ENCODE results near the gene C9orf72. TPM values are rescaled to one million over a fixed set of nuclear protein-coding genes. Genes with fewer than 3 reads are reported as not detected.

Gene C9orf72
- total RNA-seq, 1 experiment from 2014 or later = 5.9 TPM

DNA sequence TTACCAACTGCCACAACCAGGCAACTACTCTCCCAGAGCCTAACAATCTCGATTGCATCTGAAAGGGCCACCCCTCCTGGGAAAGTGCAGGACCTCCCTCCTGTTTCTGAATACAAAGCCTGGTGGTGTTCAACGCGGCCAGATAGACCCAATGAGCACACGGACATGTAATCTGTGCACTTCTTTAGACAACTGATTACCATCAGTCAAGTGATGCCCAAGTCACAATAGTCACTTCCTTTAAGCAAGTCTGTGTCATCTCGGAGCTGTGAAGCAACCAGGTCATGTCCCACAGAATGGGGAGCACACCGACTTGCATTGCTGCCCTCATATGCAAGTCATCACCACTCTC, 739 bp downstream of the C9orf72 start:
- H3K4me3 ChIP-seq (ENCODE audit: low read depth, low read length, poor library complexity, severe bottlenecking) = peak overlapping the region; percentile 67

DNA sequence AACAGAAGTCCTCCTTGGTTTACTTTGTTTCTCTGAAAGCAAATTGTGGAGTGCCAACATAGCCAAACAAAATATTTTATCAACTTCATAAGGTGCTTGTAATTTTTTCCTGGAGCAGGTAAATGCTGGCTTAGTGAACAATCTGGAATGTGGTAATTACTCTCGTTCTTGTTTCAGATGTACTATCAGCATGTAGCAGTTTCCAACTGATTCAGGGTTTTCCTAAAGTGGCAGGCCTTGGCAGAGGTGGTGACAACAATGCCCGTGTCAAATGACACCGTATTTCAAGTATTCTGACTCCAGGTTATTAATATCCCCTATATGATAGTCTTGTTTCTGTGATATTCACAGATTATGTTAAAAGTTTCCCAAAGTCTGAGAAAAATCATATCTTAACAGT, 1.2 kb downstream of the C9orf72 start:
- no TSS peak for BruUV-seq (replicated peaks)
- H3K27ac ChIP-seq (ENCODE audit: low read depth, low read length, poor library complexity, severe bottlenecking) = no peak overlapping the region
- H3K9me3 ChIP-seq (ENCODE audit: low read depth, low read length, poor library complexity, severe bottlenecking) = no peaks in the 10 kb centered on the region
- H3K4me1 ChIP-seq (ENCODE audit: insufficient read depth, low read length, poor library complexity, severe bottlenecking) = no peaks in the 10 kb centered on the region
- intact Hi-C loops (cut with micrococcal nuclease; ENCODE audit: unreplicated experiment) = no loop called here
- peak overlapping the region; percentile 67 for H3K4me3 ChIP-seq (ENCODE audit: low read depth, low read length, poor library complexity, severe bottlenecking)
- TF ChIP-seq, protein P1, sequence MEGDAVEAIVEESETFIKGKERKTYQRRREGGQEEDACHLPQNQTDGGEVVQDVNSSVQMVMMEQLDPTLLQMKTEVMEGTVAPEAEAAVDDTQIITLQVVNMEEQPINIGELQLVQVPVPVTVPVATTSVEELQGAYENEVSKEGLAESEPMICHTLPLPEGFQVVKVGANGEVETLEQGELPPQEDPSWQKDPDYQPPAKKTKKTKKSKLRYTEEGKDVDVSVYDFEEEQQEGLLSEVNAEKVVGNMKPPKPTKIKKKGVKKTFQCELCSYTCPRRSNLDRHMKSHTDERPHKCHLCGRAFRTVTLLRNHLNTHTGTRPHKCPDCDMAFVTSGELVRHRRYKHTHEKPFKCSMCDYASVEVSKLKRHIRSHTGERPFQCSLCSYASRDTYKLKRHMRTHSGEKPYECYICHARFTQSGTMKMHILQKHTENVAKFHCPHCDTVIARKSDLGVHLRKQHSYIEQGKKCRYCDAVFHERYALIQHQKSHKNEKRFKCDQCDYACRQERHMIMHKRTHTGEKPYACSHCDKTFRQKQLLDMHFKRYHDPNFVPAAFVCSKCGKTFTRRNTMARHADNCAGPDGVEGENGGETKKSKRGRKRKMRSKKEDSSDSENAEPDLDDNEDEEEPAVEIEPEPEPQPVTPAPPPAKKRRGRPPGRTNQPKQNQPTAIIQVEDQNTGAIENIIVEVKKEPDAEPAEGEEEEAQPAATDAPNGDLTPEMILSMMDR (conservative IDR thresholded peaks at IDR 0.05; ENCODE audit: low read depth, low read length) = no peak
- TF ChIP-seq EZH2 (IDR thresholded peaks at IDR 0.05; ENCODE audit: borderline replicate concordance, low read depth, low read length, poor library complexity, severe bottlenecking) = no peak
- POLR2A ChIA-PET (ENCODE audit: low non-redundant PET) = no interaction called here
- DNase-seq (ENCODE audit: low spot score) = no peak
- H3K27me3 ChIP-seq (replicated peaks; ENCODE audit: insufficient read depth, low read depth, low read length, poor library complexity) = no peaks in the 10 kb centered on the region
- H3K36me3 ChIP-seq (ENCODE audit: insufficient read depth, low read length, poor library complexity, severe bottlenecking) = no peaks in the 10 kb centered on the region
- CTCF ChIA-PET = no interaction called here

More for the DNA sequence above, 739 bp downstream of the C9orf72 start:
- Histone ChIP-seq H3K9me3 (ENCODE audit: low read depth, low read length, poor library complexity, severe bottlenecking) (no peaks in the 10 kb centered on the region), H3K4me1 (ENCODE audit: insufficient read depth, low read length, poor library complexity, severe bottlenecking) (no peaks in the 10 kb centered on the region), H3K27ac (ENCODE audit: low read depth, low read length, poor library complexity, severe bottlenecking) (peak overlapping the region; percentile 84), H3K27me3 (replicated peaks; ENCODE audit: insufficient read depth, low read depth, low read length, poor library complexity) (no peaks in the 10 kb centered on the region), H3K36me3 (ENCODE audit: insufficient read depth, low read length, poor library complexity, severe bottlenecking) (no peaks in the 10 kb centered on the region)
- POLR2A ChIA-PET (ENCODE audit: low non-redundant PET) = no interaction called here
- no peak for TF ChIP-seq EZH2 (IDR thresholded peaks at IDR 0.05; ENCODE audit: borderline replicate concordance, low read depth, low read length, poor library complexity, severe bottlenecking)
- TF ChIP-seq, protein P1 (conservative IDR thresholded peaks at IDR 0.05; ENCODE audit: low read depth, low read length) = no peak
- TSS peak; percentile 47 for BruUV-seq (replicated peaks)
- CTCF ChIA-PET = no interaction called here
- peak; percentile 16 for DNase-seq (ENCODE audit: low spot score)
- intact Hi-C loops (cut with micrococcal nuclease; ENCODE audit: unreplicated experiment) = no loop called here

DNA sequence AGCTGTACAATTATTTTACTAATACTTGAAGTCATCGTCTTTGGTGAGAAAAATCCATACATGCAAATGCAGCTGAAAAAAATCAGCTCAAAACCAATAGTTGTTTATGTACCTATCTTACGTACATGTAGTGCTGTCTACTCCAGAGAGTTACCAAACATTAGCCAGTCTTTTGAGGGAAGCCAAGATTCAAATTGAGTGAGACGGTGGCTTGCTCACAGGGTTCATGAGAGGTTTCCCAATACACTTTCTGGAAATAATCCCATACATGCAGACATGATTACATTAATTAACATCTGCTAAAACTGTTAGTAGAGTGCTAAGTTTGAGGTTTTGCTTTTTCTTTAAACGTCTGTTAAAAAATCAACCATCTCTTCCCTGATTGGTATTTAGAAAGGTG, 2.3 kb downstream of the C9orf72 start:
- no peaks in the 10 kb centered on the region for H3K9me3 ChIP-seq (ENCODE audit: low read depth, low read length, poor library complexity, severe bottlenecking)
- CTCF ChIA-PET = no interaction called here
- TF ChIP-seq, protein P1 (conservative IDR thresholded peaks at IDR 0.05; ENCODE audit: low read depth, low read length) = no peak
- no peak for TF ChIP-seq EZH2 (IDR thresholded peaks at IDR 0.05; ENCODE audit: borderline replicate concordance, low read depth, low read length, poor library complexity, severe bottlenecking)
- DNase-seq (ENCODE audit: low spot score) = no peak
- BruUV-seq (replicated peaks) = no TSS peak
- H3K4me3 ChIP-seq (ENCODE audit: low read depth, low read length, poor library complexity, severe bottlenecking) = no peak overlapping the region
- H3K27me3 ChIP-seq (replicated peaks; ENCODE audit: insufficient read depth, low read depth, low read length, poor library complexity) = no peaks in the 10 kb centered on the region
- H3K4me1 ChIP-seq (ENCODE audit: insufficient read depth, low read length, poor library complexity, severe bottlenecking) = no peaks in the 10 kb centered on the region
- intact Hi-C loops (cut with micrococcal nuclease; ENCODE audit: unreplicated experiment) = no loop called here
- POLR2A ChIA-PET (ENCODE audit: low non-redundant PET) = no interaction called here
- no peaks in the 10 kb centered on the region for H3K36me3 ChIP-seq (ENCODE audit: insufficient read depth, low read length, poor library complexity, severe bottlenecking)
- no peak overlapping the region for H3K27ac ChIP-seq (ENCODE audit: low read depth, low read length, poor library complexity, severe bottlenecking)

All from A673 (cell line).